ENCODE data around the gene RASA3. TPM values are rescaled to one million over a fixed set of nuclear protein-coding genes. Genes with fewer than 3 reads are reported as not detected.

The RASA3 gene
- total RNA-seq, 1 experiment from 2014 or later, result 9.1 TPM

DNA sequence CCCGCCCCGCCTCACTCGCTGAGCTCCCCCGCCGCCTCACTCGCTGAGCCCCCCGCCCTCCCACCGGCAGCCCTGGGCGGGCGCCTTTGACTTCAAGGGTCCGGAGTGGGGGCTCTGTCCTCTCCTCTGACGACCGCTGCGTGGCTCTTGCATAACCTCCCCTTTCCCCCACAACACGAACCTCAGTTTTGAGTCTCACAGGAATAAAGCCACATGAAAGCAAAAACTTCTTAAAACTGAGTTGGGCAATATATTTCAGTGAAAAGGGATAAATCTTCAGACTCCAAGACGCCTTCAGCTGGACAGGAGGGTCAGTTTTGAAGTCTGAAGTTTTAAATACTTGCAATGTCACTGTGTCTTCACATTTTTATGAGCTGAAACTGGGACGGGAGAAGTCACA lies 87.9 kb downstream of the RASA3 start:
- intact Hi-C loops (cut with micrococcal nuclease), result no loop called here
- Histone ChIP-seq H3K9me2 (replicated peaks; ENCODE audit: low read length) (no peaks in the 10 kb centered on the region), H4K20me1 (ENCODE audit: low read length) (no peaks in the 10 kb centered on the region), H3K79me2 (ENCODE audit: low read length) (no peaks in the 10 kb centered on the region), H3K36me3 (ENCODE audit: low read depth, low read length) (no peaks in the 10 kb centered on the region), H3K4me2 (ENCODE audit: low read length) (no peak overlapping the region), H3K4me3 (ENCODE audit: low read length) (no peak overlapping the region), H2AFZ (ENCODE audit: low read length) (no peak overlapping the region), H3K9me3 (ENCODE audit: low read length) (no peaks in the 10 kb centered on the region), H3K27ac (ENCODE audit: low read length) (no peak overlapping the region), H3F3A (ENCODE audit: low read length, unreplicated experiment) (no peaks in the 10 kb centered on the region), H3K9ac (ENCODE audit: low read length) (no peak overlapping the region), H3K4me1 (ENCODE audit: insufficient read depth, low read length) (no peaks in the 10 kb centered on the region), H3K27me3 (ENCODE audit: low read length) (no peaks in the 10 kb centered on the region)
- ATAC-seq (no peak), DNase-seq (no peak)
- ChIA-PET POLR2A (ENCODE audit: unreplicated experiment) (no interaction called here), CTCF (no interaction called here)
- TF ChIP-seq EZH2 (IDR thresholded peaks at IDR 0.05; ENCODE audit: low read length, unreplicated experiment), result no peak
- TF ChIP-seq, protein P1, sequence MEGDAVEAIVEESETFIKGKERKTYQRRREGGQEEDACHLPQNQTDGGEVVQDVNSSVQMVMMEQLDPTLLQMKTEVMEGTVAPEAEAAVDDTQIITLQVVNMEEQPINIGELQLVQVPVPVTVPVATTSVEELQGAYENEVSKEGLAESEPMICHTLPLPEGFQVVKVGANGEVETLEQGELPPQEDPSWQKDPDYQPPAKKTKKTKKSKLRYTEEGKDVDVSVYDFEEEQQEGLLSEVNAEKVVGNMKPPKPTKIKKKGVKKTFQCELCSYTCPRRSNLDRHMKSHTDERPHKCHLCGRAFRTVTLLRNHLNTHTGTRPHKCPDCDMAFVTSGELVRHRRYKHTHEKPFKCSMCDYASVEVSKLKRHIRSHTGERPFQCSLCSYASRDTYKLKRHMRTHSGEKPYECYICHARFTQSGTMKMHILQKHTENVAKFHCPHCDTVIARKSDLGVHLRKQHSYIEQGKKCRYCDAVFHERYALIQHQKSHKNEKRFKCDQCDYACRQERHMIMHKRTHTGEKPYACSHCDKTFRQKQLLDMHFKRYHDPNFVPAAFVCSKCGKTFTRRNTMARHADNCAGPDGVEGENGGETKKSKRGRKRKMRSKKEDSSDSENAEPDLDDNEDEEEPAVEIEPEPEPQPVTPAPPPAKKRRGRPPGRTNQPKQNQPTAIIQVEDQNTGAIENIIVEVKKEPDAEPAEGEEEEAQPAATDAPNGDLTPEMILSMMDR (conservative IDR thresholded peaks at IDR 0.05; ENCODE audit: low read depth, low read length), result no peak
- TF ChIP-seq EZH2phosphoT487 (IDR thresholded peaks at IDR 0.05; ENCODE audit: borderline replicate concordance, low read length), result no peak
- BruUV-seq (replicated peaks), result no TSS peak

GRCh38 chr13:114043421-114044053 lies 88.9 kb downstream of the RASA3 start:
- no peak overlapping the region for H3K4me2 ChIP-seq (ENCODE audit: low read length)
- no peak overlapping the region for H2AFZ ChIP-seq (ENCODE audit: low read length)
- BruUV-seq (replicated peaks), result no TSS peak
- H3K9me3 ChIP-seq (ENCODE audit: low read length), result no peaks in the 10 kb centered on the region
- H3K27ac ChIP-seq (ENCODE audit: low read length), result no peak overlapping the region
- ChIA-PET CTCF (no interaction called here), POLR2A (ENCODE audit: unreplicated experiment) (no interaction called here)
- no peaks in the 10 kb centered on the region for H3K27me3 ChIP-seq (ENCODE audit: low read length)
- H3F3A ChIP-seq (ENCODE audit: low read length, unreplicated experiment), result no peaks in the 10 kb centered on the region
- no peak for DNase-seq
- H3K36me3 ChIP-seq (ENCODE audit: low read depth, low read length), result no peaks in the 10 kb centered on the region
- intact Hi-C loops (cut with micrococcal nuclease), result no loop called here
- H4K20me1 ChIP-seq (ENCODE audit: low read length), result no peaks in the 10 kb centered on the region
- TF ChIP-seq, protein P1 (conservative IDR thresholded peaks at IDR 0.05; ENCODE audit: low read depth, low read length), result no peak
- TF ChIP-seq EZH2phosphoT487 (IDR thresholded peaks at IDR 0.05; ENCODE audit: borderline replicate concordance, low read length) (no peak), EZH2 (IDR thresholded peaks at IDR 0.05; ENCODE audit: low read length, unreplicated experiment) (no peak)
- H3K79me2 ChIP-seq (ENCODE audit: low read length), result no peaks in the 10 kb centered on the region
- no peak overlapping the region for H3K9ac ChIP-seq (ENCODE audit: low read length)
- H3K4me1 ChIP-seq (ENCODE audit: insufficient read depth, low read length), result no peaks in the 10 kb centered on the region
- ATAC-seq, result no peak
- no peak overlapping the region for H3K4me3 ChIP-seq (ENCODE audit: low read length)
- no peaks in the 10 kb centered on the region for H3K9me2 ChIP-seq (replicated peaks; ENCODE audit: low read length)

- CTCF ChIA-PET, result no interaction called here
These were observed 90.2 kb downstream of the RASA3 start for GRCh38 chr13:114042066-114042815.

More at GRCh38 chr13:114042066-114042815, 90.2 kb downstream of the RASA3 start:
- no peaks in the 10 kb centered on the region for H3F3A ChIP-seq (ENCODE audit: low read length, unreplicated experiment)
- no peak overlapping the region for H3K27ac ChIP-seq (ENCODE audit: low read length)
- H3K4me1 ChIP-seq (ENCODE audit: insufficient read depth, low read length), result no peaks in the 10 kb centered on the region
- ATAC-seq, result no peak
- no peaks in the 10 kb centered on the region for H3K36me3 ChIP-seq (ENCODE audit: low read depth, low read length)
- no peaks in the 10 kb centered on the region for H3K79me2 ChIP-seq (ENCODE audit: low read length)
- no peak for DNase-seq
- no peak overlapping the region for H3K9ac ChIP-seq (ENCODE audit: low read length)
- H3K4me2 ChIP-seq (ENCODE audit: low read length), result no peak overlapping the region
- no peaks in the 10 kb centered on the region for H3K27me3 ChIP-seq (ENCODE audit: low read length)
- no peak overlapping the region for H3K4me3 ChIP-seq (ENCODE audit: low read length)
- POLR2A ChIA-PET (ENCODE audit: unreplicated experiment), result no interaction called here
- TF ChIP-seq EZH2phosphoT487 (IDR thresholded peaks at IDR 0.05; ENCODE audit: borderline replicate concordance, low read length) (no peak), EZH2 (IDR thresholded peaks at IDR 0.05; ENCODE audit: low read length, unreplicated experiment) (no peak)
- TF ChIP-seq, protein P1 (conservative IDR thresholded peaks at IDR 0.05; ENCODE audit: low read depth, low read length), result no peak
- no peaks in the 10 kb centered on the region for H4K20me1 ChIP-seq (ENCODE audit: low read length)
- no peaks in the 10 kb centered on the region for H3K9me2 ChIP-seq (replicated peaks; ENCODE audit: low read length)
- no TSS peak for BruUV-seq (replicated peaks)
- intact Hi-C loops (cut with micrococcal nuclease), result no loop called here
- no peak overlapping the region for H2AFZ ChIP-seq (ENCODE audit: low read length)
- no peaks in the 10 kb centered on the region for H3K9me3 ChIP-seq (ENCODE audit: low read length)
